Measurements from ENCODE around the gene MFSD8. TPM values are rescaled to one million over a fixed set of nuclear protein-coding genes. Genes with fewer than 3 reads are reported as not detected.

MFSD8 gene, protein sequence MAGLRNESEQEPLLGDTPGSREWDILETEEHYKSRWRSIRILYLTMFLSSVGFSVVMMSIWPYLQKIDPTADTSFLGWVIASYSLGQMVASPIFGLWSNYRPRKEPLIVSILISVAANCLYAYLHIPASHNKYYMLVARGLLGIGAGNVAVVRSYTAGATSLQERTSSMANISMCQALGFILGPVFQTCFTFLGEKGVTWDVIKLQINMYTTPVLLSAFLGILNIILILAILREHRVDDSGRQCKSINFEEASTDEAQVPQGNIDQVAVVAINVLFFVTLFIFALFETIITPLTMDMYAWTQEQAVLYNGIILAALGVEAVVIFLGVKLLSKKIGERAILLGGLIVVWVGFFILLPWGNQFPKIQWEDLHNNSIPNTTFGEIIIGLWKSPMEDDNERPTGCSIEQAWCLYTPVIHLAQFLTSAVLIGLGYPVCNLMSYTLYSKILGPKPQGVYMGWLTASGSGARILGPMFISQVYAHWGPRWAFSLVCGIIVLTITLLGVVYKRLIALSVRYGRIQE
- 10 to 100 TPM in 3 of 5 donors, 1 to 10 TPM in 2; 1.8 to 65.9 (median 21.0) TPM for total RNA-seq
- 10 to 100 TPM in 1 of 3 donors, 1 to 10 TPM in 2; 4.0 to 15.8 (median 4.0) TPM for polyA plus RNA-seq
- long read RNA-seq, donor 1, result 0 reads
- long read RNA-seq, donor 2, full-length matches to known transcripts, result 1 of 1 reads
- long read RNA-seq, donor 2, partial matches to known transcripts, result 0 of 1 reads
- long read RNA-seq, donor 2, other reads (novel, unspliced or antisense), result 0 of 1 reads
- long read RNA-seq, donor 3, partial matches to known transcripts, result 0 of 1 reads
- long read RNA-seq, donor 3, other reads (novel, unspliced or antisense), result 0 of 1 reads
- long read RNA-seq, donor 4, full-length matches to known transcripts, result 1 of 1 reads
- long read RNA-seq, donor 4, partial matches to known transcripts, result 0 of 1 reads
- long read RNA-seq, donor 4, other reads (novel, unspliced or antisense), result 0 of 1 reads
- long read RNA-seq, donor 5, partial matches to known transcripts, result 0 of 3 reads
- long read RNA-seq, donor 5, other reads (novel, unspliced or antisense), result 0 of 3 reads
- long read RNA-seq, donor 6, full-length matches to known transcripts, result 8 of 21 reads
- long read RNA-seq, donor 6, partial matches to known transcripts, result 8 of 21 reads
- long read RNA-seq, donor 6, other reads (novel, unspliced or antisense), result 5 of 21 reads
- long read RNA-seq, donor 7, full-length matches to known transcripts, result 4 of 4 reads
- long read RNA-seq, donor 7, partial matches to known transcripts, result 0 of 4 reads
- long read RNA-seq, donor 7, other reads (novel, unspliced or antisense), result 0 of 4 reads
- long read RNA-seq, donor 8, full-length matches to known transcripts, result 5 of 5 reads
- long read RNA-seq, donor 8, partial matches to known transcripts, result 0 of 5 reads
- long read RNA-seq, donor 8, other reads (novel, unspliced or antisense), result 0 of 5 reads
- long read RNA-seq, donor 9, full-length matches to known transcripts, result 2 of 2 reads
- long read RNA-seq, donor 9, partial matches to known transcripts, result 0 of 2 reads
- long read RNA-seq, donor 9, other reads (novel, unspliced or antisense), result 0 of 2 reads
- long read RNA-seq, donor 10, partial matches to known transcripts, result 0 of 1 reads
- long read RNA-seq, donor 10, other reads (novel, unspliced or antisense), result 0 of 1 reads

DNA sequence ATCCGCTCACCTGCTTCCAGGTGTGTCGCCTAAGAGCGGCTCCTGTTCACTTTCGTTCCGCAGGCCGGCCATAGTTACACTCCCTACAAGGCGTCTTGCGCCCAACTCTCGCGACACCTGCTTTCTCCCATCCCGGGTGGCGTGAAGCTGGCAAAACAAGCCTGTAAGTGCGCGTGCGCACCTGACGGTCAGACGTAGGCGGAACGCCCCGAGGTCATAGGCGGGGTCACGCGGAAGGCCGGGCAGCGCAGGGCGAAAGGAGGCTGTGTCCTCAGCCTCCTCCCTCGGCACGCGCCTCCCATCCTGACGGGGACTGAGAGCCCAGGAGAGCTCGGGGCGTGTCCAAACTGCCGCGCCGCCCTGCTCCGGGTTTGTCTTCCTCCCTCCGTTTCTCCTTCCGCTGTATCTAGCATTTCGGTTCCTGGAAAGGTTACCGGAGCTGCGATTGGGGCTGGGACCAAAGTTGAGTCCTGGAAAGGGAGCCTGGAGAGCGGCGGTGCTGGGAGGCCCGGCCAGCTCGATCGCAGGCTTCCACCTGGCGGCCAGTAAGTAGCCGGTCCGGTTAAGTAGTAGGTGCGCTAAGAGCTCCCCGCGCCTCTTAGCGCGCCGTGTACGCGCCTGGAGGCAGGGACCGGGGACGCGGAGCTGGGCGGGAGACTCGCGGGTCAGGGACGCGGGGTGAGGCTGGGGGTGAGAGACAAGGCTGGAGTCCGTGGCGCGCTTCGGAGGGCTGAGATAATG, at the start of gene MFSD8, which contains the start of gene ABHD18:
TSS of gene MFSD8 (minus strand) at position 112 of the 741 bp plus-strand sequence. CDS start at position 72, 40 bp downstream.
TSS of gene ABHD18 (plus strand) at position 345 of the 741 bp plus-strand sequence. CDS start 17,550 bp downstream, outside the sequence.
- intact Hi-C loops (cut with DNase I; ENCODE audit: low total_unique reads), result loop anchor here (10.0 kb wide), 1 partner anchor 100 kb away; the partner anchor contains the start of gene LARP1B
- WGBS, 5 donors, result 0 to 1% (median 0%) methylated on average over 49 to 69 of the region's 69 CpGs
- TF ChIP-seq EP300 (IDR thresholded peaks at IDR 0.05) (no peak), POLR2A (IDR thresholded peaks at IDR 0.05) (peak in 1 of 4 donors; percentile 68), POLR2AphosphoS5 (IDR thresholded peaks at IDR 0.05) (peak; percentile 88 to 98 (median 98))
- TF ChIP-seq, protein P1, sequence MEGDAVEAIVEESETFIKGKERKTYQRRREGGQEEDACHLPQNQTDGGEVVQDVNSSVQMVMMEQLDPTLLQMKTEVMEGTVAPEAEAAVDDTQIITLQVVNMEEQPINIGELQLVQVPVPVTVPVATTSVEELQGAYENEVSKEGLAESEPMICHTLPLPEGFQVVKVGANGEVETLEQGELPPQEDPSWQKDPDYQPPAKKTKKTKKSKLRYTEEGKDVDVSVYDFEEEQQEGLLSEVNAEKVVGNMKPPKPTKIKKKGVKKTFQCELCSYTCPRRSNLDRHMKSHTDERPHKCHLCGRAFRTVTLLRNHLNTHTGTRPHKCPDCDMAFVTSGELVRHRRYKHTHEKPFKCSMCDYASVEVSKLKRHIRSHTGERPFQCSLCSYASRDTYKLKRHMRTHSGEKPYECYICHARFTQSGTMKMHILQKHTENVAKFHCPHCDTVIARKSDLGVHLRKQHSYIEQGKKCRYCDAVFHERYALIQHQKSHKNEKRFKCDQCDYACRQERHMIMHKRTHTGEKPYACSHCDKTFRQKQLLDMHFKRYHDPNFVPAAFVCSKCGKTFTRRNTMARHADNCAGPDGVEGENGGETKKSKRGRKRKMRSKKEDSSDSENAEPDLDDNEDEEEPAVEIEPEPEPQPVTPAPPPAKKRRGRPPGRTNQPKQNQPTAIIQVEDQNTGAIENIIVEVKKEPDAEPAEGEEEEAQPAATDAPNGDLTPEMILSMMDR (IDR thresholded peaks at IDR 0.05), result peak in 5 of 7 experiments; percentile 27 to 56 (median 46)

DNA sequence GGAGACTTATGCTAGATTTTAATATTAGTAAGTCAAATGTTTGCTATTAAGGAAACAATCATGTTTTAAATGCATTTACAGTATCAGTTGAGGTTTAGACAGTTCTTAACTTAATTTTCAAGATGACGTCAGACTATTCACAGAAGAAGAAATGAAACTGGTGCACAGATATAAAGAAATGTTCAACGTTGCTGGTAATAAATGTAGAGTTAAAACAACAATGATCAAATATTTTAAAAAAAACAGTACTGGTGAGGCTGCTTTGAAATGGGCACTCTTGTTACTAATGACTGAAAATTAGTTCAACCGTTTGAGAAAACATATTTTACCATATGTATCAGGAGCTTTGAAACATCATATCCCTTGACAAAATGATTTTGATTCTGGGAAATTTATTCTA, 44.5 kb upstream of the MFSD8 start:
- intact Hi-C loops (cut with DNase I; ENCODE audit: low total_unique reads), result no loop called here

More for the DNA sequence above, at the start of gene MFSD8, which contains the start of gene ABHD18:
- Histone ChIP-seq H3K27ac (peak within 1 kb of the TSS; percentile 88 to 98 (median 94)), H3K4me3 (peak within 1 kb of the TSS; percentile 60 to 99 (median 90)), H3K9me3 (no peaks in the 10 kb centered on the region), H3K27me3 (no peaks in the 10 kb centered on the region), H3K36me3 (peaks cover 0 to 2% (median 0%) of the 10 kb centered on the region in 4 donors), H3K4me1 (peaks cover 0 to 69% (median 40%) of the 10 kb centered on the region in 4 donors)
- DNase-seq, result peak; percentile 100

DNA sequence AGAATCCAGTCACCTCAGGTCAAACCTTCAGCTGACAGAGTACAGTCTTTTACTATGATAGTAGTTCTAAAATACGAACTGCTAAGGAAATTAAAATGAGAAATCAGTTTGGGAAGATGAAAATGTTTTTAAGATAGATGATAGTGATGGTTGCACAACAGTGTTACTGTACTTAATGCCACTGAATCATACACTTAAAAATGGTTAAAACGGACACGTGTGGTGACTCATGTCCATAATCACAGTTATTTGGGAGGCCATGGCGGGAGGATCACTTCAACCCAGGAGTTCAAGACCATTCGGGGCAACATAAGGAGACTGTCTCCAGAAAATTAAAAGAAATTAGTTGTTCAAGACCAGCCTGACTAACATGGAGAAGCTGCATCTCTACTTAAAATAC, 41.6 kb upstream of the MFSD8 start:
- no peak for DNase-seq
- TF ChIP-seq POLR2AphosphoS5 (IDR thresholded peaks at IDR 0.05), result no peak
- TF ChIP-seq EP300 (IDR thresholded peaks at IDR 0.05), result no peak
- TF ChIP-seq, protein P1 (IDR thresholded peaks at IDR 0.05), result no peak
- no peak for TF ChIP-seq POLR2A (IDR thresholded peaks at IDR 0.05)
- no peaks in the 10 kb centered on the region for H3K27me3 ChIP-seq
- no peaks in the 10 kb centered on the region for H3K9me3 ChIP-seq
- H3K27ac ChIP-seq, result no peak overlapping the region
- H3K36me3 ChIP-seq, result peaks cover 0 to 44% (median 40%) of the 10 kb centered on the region in 4 donors
- 92 to 97% (median 96%) methylated on average over 5 of the region's 5 CpGs for WGBS, 5 donors
- intact Hi-C loops (cut with DNase I; ENCODE audit: low total_unique reads), result no loop called here
- H3K4me1 ChIP-seq, result no peaks in the 10 kb centered on the region
- no peak overlapping the region for H3K4me3 ChIP-seq

More for the DNA sequence above, 44.5 kb upstream of the MFSD8 start:
- DNase-seq, result no peak
- Histone ChIP-seq H3K4me3 (no peak overlapping the region), H3K27ac (no peak overlapping the region), H3K27me3 (no peaks in the 10 kb centered on the region), H3K36me3 (peaks cover 3 to 45% (median 38%) of the 10 kb centered on the region in 4 donors), H3K9me3 (no peaks in the 10 kb centered on the region), H3K4me1 (no peaks in the 10 kb centered on the region)
- no peak for TF ChIP-seq POLR2A (IDR thresholded peaks at IDR 0.05)
- 75 to 87% (median 83%) methylated on average over 3 of the region's 3 CpGs for WGBS, 5 donors
